Ishikawa (cell line): ENCODE results near the gene NCOA5.

Experiments used
- RAD21 ChIP-seq: IDR thresholded peaks from 2 replicates; pipeline ENCODE4 v1.6.1; 2012; ENCODE audit warnings: low read depth
- TAF1 ChIP-seq: IDR thresholded peaks from 2 replicates; pipeline ENCODE4 v1.6.1; 2012; ENCODE audit warnings: low read depth, mild to moderate bottlenecking

- TF ChIP-seq TAF1 (no peak), RAD21 (no peak)
Measured at GRCh38 chr20:46089167-46089416, 670 bp downstream of the NCOA5 start.
